GM12875 (cell line): ENCODE results near the gene DHRS2.

Experiments used
- H3K4me3 ChIP-seq: one replicate; pipeline ENCODE4 v1.5.1; 2011; ENCODE audit warnings: low read depth, low read length, control low read depth
- CTCF ChIP-seq: IDR thresholded peaks from 2 replicates; pipeline ENCODE4 v1.5.1; 2011; ENCODE audit warnings: low read depth, mild to moderate bottlenecking, control low read depth, inconsistent platforms, low read length, moderate library complexity, borderline replicate concordance; ENCODE audit not compliant: insufficient read depth

Gene DHRS2

GRCh38 chr14:23601424-23601823 lies 34.7 kb upstream of the DHRS2 start:
- no peak overlapping the region for H3K4me3 ChIP-seq
- TF ChIP-seq CTCF: no peak

GRCh38 chr14:23601845-23602180 lies 34.4 kb upstream of the DHRS2 start:
- H3K4me3 ChIP-seq: no peak overlapping the region
- TF ChIP-seq CTCF: no peak

- no peak for TF ChIP-seq CTCF
- no peak overlapping the region for H3K4me3 ChIP-seq
Measured at GRCh38 chr14:23602181-23603095, 33.7 kb upstream of the DHRS2 start.

- TF ChIP-seq CTCF: no peak
Measured at GRCh38 chr14:23603103-23603502, 33.1 kb upstream of the DHRS2 start.

GRCh38 chr14:23604148-23604547 lies 32.0 kb upstream of the DHRS2 start:
- no peak overlapping the region for H3K4me3 ChIP-seq
- no peak for TF ChIP-seq CTCF

More at GRCh38 chr14:23603103-23603502, 33.1 kb upstream of the DHRS2 start:
- no peak overlapping the region for H3K4me3 ChIP-seq

GRCh38 chr14:23604675-23605170 lies 31.4 kb upstream of the DHRS2 start:
- no peak for TF ChIP-seq CTCF
- no peak overlapping the region for H3K4me3 ChIP-seq
